ENCODE measurements around the gene TCP11L1.

GRCh38 chr11:33110083-33110482, 70.7 kb downstream of the TCP11L1 start:
- TF ChIP-seq CTCF (IDR thresholded peaks at IDR 0.05): no peak
- no peak for TF ChIP-seq POLR2AphosphoS5 (IDR thresholded peaks at IDR 0.05)
- TF ChIP-seq POLR2A (IDR thresholded peaks at IDR 0.05; ENCODE audit: low read depth): no peak
- no peak for TF ChIP-seq EP300 (IDR thresholded peaks at IDR 0.05)
